ENCODE data around the gene EPRS1. TPM values are rescaled to one million over a fixed set of nuclear protein-coding genes. Genes with fewer than 3 reads are reported as not detected.
"Not testable (repeated sequence)": the region's sequence is repeated elsewhere in the genome, so short reads cannot be mapped to it uniquely, and the experiment has no call there.

Gene EPRS1
- polyA plus RNA-seq, 1 of the 3 experiments (the other 2 are of a cell fraction), result 23.4 TPM

DNA sequence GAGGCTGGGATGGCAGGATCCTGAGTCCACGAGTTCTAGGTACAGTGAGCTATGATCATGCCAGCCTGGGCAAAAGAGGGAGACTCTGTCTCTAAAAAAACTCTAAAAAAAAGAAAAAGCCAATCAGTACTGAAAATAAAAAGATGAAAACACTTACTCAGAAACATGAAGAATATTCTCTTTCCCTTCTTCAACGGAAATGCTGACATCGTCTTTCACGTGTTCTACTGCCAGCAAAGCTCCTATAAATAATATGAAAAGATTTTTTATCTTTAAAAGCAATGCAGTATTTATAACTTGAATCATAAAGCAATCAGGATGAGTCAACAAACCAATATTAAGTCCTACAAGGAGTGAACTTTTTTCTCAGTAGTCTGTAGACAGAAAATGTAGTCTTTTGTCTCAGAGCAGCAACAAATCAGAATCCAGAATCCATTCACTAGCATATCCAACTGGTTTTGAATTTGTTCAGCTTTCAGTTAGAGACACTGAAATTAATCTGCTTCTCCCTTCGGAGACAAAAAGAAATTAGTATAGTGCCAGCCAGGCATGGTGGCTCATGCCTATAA, 6.2 kb downstream of the EPRS1 start (continued):
- TF ChIP-seq JUND (IDR thresholded peaks at IDR 0.05) (no peak), FOSL2 (IDR thresholded peaks at IDR 0.05; ENCODE audit: borderline replicate concordance, low read depth) (no peak), RFX5 (IDR thresholded peaks at IDR 0.05; ENCODE audit: low read length) (no peak), NFIC (IDR thresholded peaks at IDR 0.05; ENCODE audit: borderline replicate concordance) (no peak), SIN3A (IDR thresholded peaks at IDR 0.05; ENCODE audit: borderline replicate concordance, low read depth, low read length) (no peak), GABPA (IDR thresholded peaks at IDR 0.05; ENCODE audit: low read depth) (no peak), RAD21 (IDR thresholded peaks at IDR 0.05; ENCODE audit: low read length) (no peak), TEAD4 (IDR thresholded peaks at IDR 0.05; ENCODE audit: borderline replicate concordance, insufficient read depth) (no peak), POLR2AphosphoS5 (IDR thresholded peaks at IDR 0.05; ENCODE audit: low read depth, low read length) (no peak), RCOR1 (IDR thresholded peaks at IDR 0.05; ENCODE audit: low read length) (no peak)

DNA sequence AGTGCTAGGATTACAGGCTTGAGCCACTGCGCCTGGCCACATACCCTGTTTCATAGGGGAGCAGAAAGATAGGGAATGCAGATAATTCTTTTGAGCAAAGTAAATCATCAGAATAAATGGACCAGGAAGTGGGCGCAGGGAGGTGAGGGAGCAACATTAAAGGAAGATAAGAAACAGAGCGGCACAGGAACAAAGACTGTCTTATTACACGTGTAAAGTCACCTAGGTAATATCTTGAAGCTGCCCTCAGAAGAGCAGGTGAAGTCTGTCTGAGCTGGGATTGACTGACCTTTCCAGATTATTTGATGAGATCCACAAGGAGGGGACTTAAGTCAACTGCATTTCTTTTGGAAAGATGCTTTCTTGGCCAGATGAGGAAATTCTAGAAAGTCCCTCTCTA, 7.7 kb downstream of the EPRS1 start:
- H3K4me3 ChIP-seq (ENCODE audit: low read depth in 2 of 2, low read length in 1 of 2), result no peak overlapping the region
- H3K9me2 ChIP-seq, result no peaks in the 10 kb centered on the region
- peaks cover 95% of the 10 kb centered on the region for H3K79me2 ChIP-seq (ENCODE audit: insufficient read depth)
- no peak for DNase-seq
- H3K36me3 ChIP-seq (replicated peaks in 1 of 2; ENCODE audit: control insufficient read depth in 1 of 2, insufficient read depth in 2 of 2, low read length in 1 of 2), result peaks cover 17 to 31% of the 10 kb centered on the region in 2 experiments
- ChIA-PET CTCF (interaction anchor here (1.1 kb wide), 1 partner anchor 14 kb away, joined by 3 read pairs; no protein-coding TSS in a partner anchor), POLR2A (no interaction called here)
- 94% methylated on average over 4 of the region's 4 CpGs for WGBS (ENCODE audit: low lambda C conversion rate)
- H3K4me1 ChIP-seq (ENCODE audit: control insufficient read depth in 1 of 2, insufficient read depth in 2 of 2, low read depth in 1 of 2, low read length in 1 of 2), result peaks cover 0 to 3% of the 10 kb centered on the region in 2 experiments; a peak in 1 of 4 replicates
- peaks cover 9% of the 10 kb centered on the region for H3F3A ChIP-seq (replicated peaks; ENCODE audit: insufficient read depth)
- no peak overlapping the region for H3K9ac ChIP-seq
- H4K20me1 ChIP-seq (ENCODE audit: insufficient read depth), result peaks cover 17% of the 10 kb centered on the region
- H3K27me3 ChIP-seq (ENCODE audit: insufficient read depth), result no peaks in the 10 kb centered on the region
- TF ChIP-seq GATA2 (CRISPR knock-in tag; IDR thresholded peaks at IDR 0.05) (no peak), TEAD4 (IDR thresholded peaks at IDR 0.05; ENCODE audit: borderline replicate concordance, insufficient read depth) (no peak), CHD2 (IDR thresholded peaks at IDR 0.05; ENCODE audit: low read length, partially characterized antibody) (no peak)
- TF ChIP-seq, protein P1, sequence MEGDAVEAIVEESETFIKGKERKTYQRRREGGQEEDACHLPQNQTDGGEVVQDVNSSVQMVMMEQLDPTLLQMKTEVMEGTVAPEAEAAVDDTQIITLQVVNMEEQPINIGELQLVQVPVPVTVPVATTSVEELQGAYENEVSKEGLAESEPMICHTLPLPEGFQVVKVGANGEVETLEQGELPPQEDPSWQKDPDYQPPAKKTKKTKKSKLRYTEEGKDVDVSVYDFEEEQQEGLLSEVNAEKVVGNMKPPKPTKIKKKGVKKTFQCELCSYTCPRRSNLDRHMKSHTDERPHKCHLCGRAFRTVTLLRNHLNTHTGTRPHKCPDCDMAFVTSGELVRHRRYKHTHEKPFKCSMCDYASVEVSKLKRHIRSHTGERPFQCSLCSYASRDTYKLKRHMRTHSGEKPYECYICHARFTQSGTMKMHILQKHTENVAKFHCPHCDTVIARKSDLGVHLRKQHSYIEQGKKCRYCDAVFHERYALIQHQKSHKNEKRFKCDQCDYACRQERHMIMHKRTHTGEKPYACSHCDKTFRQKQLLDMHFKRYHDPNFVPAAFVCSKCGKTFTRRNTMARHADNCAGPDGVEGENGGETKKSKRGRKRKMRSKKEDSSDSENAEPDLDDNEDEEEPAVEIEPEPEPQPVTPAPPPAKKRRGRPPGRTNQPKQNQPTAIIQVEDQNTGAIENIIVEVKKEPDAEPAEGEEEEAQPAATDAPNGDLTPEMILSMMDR (IDR thresholded peaks at IDR 0.05), result no peak
- TF ChIP-seq, protein P2, sequence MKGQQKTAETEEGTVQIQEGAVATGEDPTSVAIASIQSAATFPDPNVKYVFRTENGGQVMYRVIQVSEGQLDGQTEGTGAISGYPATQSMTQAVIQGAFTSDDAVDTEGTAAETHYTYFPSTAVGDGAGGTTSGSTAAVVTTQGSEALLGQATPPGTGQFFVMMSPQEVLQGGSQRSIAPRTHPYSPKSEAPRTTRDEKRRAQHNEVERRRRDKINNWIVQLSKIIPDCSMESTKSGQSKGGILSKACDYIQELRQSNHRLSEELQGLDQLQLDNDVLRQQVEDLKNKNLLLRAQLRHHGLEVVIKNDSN (IDR thresholded peaks at IDR 0.05; ENCODE audit: borderline replicate concordance, low read depth), result no peak
- no peak overlapping the region for H3K27ac ChIP-seq (ENCODE audit: low read depth in 2 of 2, low read length in 1 of 2)
- no peaks in the 10 kb centered on the region for H3K9me3 ChIP-seq
- H3K4me2 ChIP-seq, result no peak overlapping the region
- no peak overlapping the region for H2AFZ ChIP-seq (ENCODE audit: low read depth)

DNA sequence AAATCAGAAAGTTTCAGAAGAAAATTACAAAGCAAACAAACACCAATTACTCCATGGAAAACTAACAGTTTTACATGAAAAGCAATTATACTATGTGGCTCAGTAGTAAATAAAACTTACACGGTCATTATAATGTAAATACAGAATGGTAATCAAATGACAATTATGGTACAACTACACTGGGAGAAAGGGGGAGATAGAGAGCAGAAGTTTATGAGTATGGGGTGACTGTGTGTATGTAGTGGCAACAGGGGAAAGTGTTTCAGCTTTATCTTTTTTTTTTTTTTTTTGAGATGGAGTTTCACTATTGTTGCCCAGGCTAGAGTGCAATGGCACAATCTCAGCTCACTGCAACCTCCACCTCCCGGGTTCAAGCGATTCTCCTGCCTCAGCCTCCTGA, 8.5 kb downstream of the EPRS1 start:
- H3K4me2 ChIP-seq; H3K4me3 ChIP-seq (ENCODE audit: low read depth in 2 of 2, low read length in 1 of 2); H2AFZ ChIP-seq (ENCODE audit: low read depth); H3K9ac ChIP-seq; POLR2A ChIA-PET; H3K27ac ChIP-seq (ENCODE audit: low read depth in 2 of 2, low read length in 1 of 2); H3K9me3 ChIP-seq; DNase-seq; H3K27me3 ChIP-seq (ENCODE audit: insufficient read depth); H3K9me2 ChIP-seq; H3K4me1 ChIP-seq (ENCODE audit: control insufficient read depth in 1 of 2, insufficient read depth in 2 of 2, low read depth in 1 of 2, low read length in 1 of 2): not testable (repeated sequence)
- CTCF ChIA-PET, result interaction anchor here (0.6 to 0.9 kb wide), 2 partner anchors 40 to 718 kb away, joined by 3 read pairs; no protein-coding TSS in a partner anchor
- Histone ChIP-seq H3K36me3 (replicated peaks in 1 of 2; ENCODE audit: control insufficient read depth in 1 of 2, insufficient read depth in 2 of 2, low read length in 1 of 2) (peaks cover 23 to 34% of the 10 kb centered on the region in 2 experiments), H4K20me1 (ENCODE audit: insufficient read depth) (peaks cover 17% of the 10 kb centered on the region), H3K79me2 (ENCODE audit: insufficient read depth) (peaks cover 88% of the 10 kb centered on the region), H3F3A (replicated peaks; ENCODE audit: insufficient read depth) (peaks cover 13% of the 10 kb centered on the region)
- WGBS (ENCODE audit: low lambda C conversion rate), result 93% methylated on average over 3 of the region's 3 CpGs

Measured in SK-N-SH (cell line).